PC-3 (cell line): Measurements from ENCODE around the gene MYLK. TPM values are rescaled to one million over a fixed set of nuclear protein-coding genes. Genes with fewer than 3 reads are reported as not detected.

Source experiments
- ATAC-seq: fragments of 200-7000 bp; cut with Tn5 transposase; 2 replicates; pipeline ENCODE4 v1.9.1; 2020; ENCODE audit warnings: mild to moderate bottlenecking, moderate library complexity
- Bru-seq: library from RNA; stranded (reverse); fragments of 400-500 nt; gene quantifications from one replicate; lab custom pipeline; 2021; lab: Mats Ljungman, UMichigan
- BruChase-seq, 2 experiments: library from RNA; stranded (reverse); fragments of 400-500 nt; gene quantifications; one replicate each; lab custom pipeline; 2021; lab: Mats Ljungman, UMichigan
- BruUV-seq: library from RNA; stranded (reverse); fragments of 400-500 nt; replicated peaks from 2 replicates; lab custom pipeline; 2021; lab: Mats Ljungman, UMichigan
- CTCF ChIA-PET: fragments of 300-600 bp; sonication (Branson Sonifier 250); formaldehyde crosslinking; loops from one replicate; lab custom pipeline; 2022; ENCODE audit warnings: antibody characterized with exemption; lab: Charles Lee
- POLR2A ChIA-PET: fragments of 300-600 bp; sonication (Branson Sonifier 250); formaldehyde crosslinking; loops from one replicate; lab custom pipeline; 2022; ENCODE audit warnings: antibody characterized with exemption; ENCODE audit not compliant: unreplicated experiment; lab: Charles Lee
- DNase-seq: peaks from one replicate; pipeline ENCODE4 v3.0.0-alpha.2; 2015
- H2AFZ ChIP-seq: fragments of 300-600 bp; sonication (generic); 2 replicates; pipeline ENCODE4 v1.6.0; 2016; ENCODE audit warnings: antibody characterized with exemption, low read length
- H3F3A ChIP-seq: fragments of 300-600 bp; sonication (generic); one replicate; pipeline ENCODE4 v1.6.0; 2017; ENCODE audit warnings: antibody characterized with exemption, low read length, control low read depth, mild to moderate bottlenecking; ENCODE audit not compliant: unreplicated experiment
- H3K27ac ChIP-seq: fragments of 300-600 bp; sonication (generic); 2 replicates; pipeline ENCODE4 v1.5.1; 2016; ENCODE audit warnings: mild to moderate bottlenecking, low read length
- H3K27me3 ChIP-seq: fragments of 300-600 bp; sonication (generic); 2 replicates; pipeline ENCODE4 v1.6.1; 2016; ENCODE audit warnings: low read length, mixed read lengths
- H3K36me3 ChIP-seq: fragments of 300-600 bp; sonication (generic); 2 replicates; pipeline ENCODE4 v1.6.1; 2016; ENCODE audit warnings: low read depth, mixed run types, low read length, mixed read lengths
- H3K4me1 ChIP-seq: fragments of 300-600 bp; sonication (generic); 2 replicates; pipeline ENCODE4 v1.5.1; 2016; ENCODE audit warnings: low read length; ENCODE audit not compliant: insufficient read depth
- H3K4me2 ChIP-seq: fragments of 300-600 bp; sonication (generic); 2 replicates; pipeline ENCODE4 v1.6.0; 2016; ENCODE audit warnings: low read length
- H3K4me3 ChIP-seq: fragments of 300-600 bp; sonication (generic); 2 replicates; pipeline ENCODE4 v1.5.1; 2016; ENCODE audit warnings: mild to moderate bottlenecking, low read length, mixed read lengths
- H3K79me2 ChIP-seq: fragments of 300-600 bp; sonication (generic); 2 replicates; pipeline ENCODE4 v1.6.1; 2017; ENCODE audit warnings: low read length, mixed read lengths
- H3K9ac ChIP-seq: fragments of 300-600 bp; sonication (generic); 2 replicates; pipeline ENCODE4 v1.6.0; 2016; ENCODE audit warnings: mild to moderate bottlenecking, low read length
- H3K9me2 ChIP-seq: fragments of 300-600 bp; sonication (generic); replicated peaks from 2 replicates; pipeline ENCODE4 v1.6.1; 2016; ENCODE audit warnings: mixed run types, low read length, mixed read lengths
- H3K9me3 ChIP-seq: fragments of 300-600 bp; sonication (generic); 2 replicates; pipeline ENCODE4 v1.6.1; 2016; ENCODE audit warnings: low read length, mixed read lengths
- H4K20me1 ChIP-seq: fragments of 300-600 bp; sonication (generic); 2 replicates; pipeline ENCODE4 v1.6.1; 2016; ENCODE audit warnings: low read length, mixed read lengths
- EZH2 ChIP-seq: fragments of 300-600 bp; sonication (generic); IDR thresholded peaks from one replicate; pipeline ENCODE4 v1.6.1; 2017; ENCODE audit warnings: antibody characterized with exemption, mild to moderate bottlenecking, low read length; ENCODE audit not compliant: unreplicated experiment
- EZH2phosphoT487 ChIP-seq: fragments of 300-600 bp; sonication (generic); IDR thresholded peaks from 2 replicates; pipeline ENCODE4 v1.6.1; 2018; ENCODE audit warnings: mild to moderate bottlenecking, antibody characterized with exemption, low read length, borderline replicate concordance
- intact Hi-C: fragments of 100-400 bp; cut with micrococcal nuclease; formaldehyde crosslinking; loops from 2 replicates; pipeline ENCODE4 v1.9.0; 2023
- long read RNA-seq: library from polyadenylated mRNA; unstranded; transcript quantifications from one replicate; pipeline ENCODE4 v2.0.0, GENCODE V29; 2021; ENCODE audit not compliant: unreplicated experiment
- total RNA-seq: library from RNA; depleted of rRNA; stranded (reverse); fragments of >200 nt; gene quantifications from 2 replicates; pipeline ENCODE4 v1.2.3, GENCODE V29; 2014; rRNA removed
- TF ChIP-seq, protein P1 (sequence below): fragments of 300-600 bp; sonication (generic); conservative IDR thresholded peaks from 2 replicates; pipeline ENCODE4 v1.5.1; 2017; ENCODE audit warnings: antibody characterized with exemption, low read depth, mild to moderate bottlenecking, low read length

The MYLK gene
- 6.9 and 8.7 TPM in 2 replicates for total RNA-seq
- Bru-seq, nascent RNA: percentile 35 among the genes with signal in this experiment
- percentile 33 among the genes with signal in this experiment for BruChase-seq, experiment 1, labeled RNA remaining after a 6-hour chase
- percentile 33 among the genes with signal in this experiment for BruChase-seq, experiment 2, labeled RNA remaining after a 2-hour chase
- long read RNA-seq, partial matches to known transcripts: 2 of 9 reads
- long read RNA-seq, other reads (novel, unspliced or antisense): 7 of 9 reads

- Histone ChIP-seq H3F3A (no peaks in the 10 kb centered on the region), H4K20me1 (no peaks in the 10 kb centered on the region), H3K27me3 (no peaks in the 10 kb centered on the region), H2AFZ (peak within 1 kb of the TSS; percentile 96), H3K27ac (no peak within 1 kb of the TSS), H3K4me3 (peak within 1 kb of the TSS; percentile 81), H3K36me3 (no peaks in the 10 kb centered on the region), H3K79me2 (no peaks in the 10 kb centered on the region), H3K9me2 (no peaks in the 10 kb centered on the region), H3K4me2 (peak within 1 kb of the TSS; percentile 94), H3K9ac (peak within 1 kb of the TSS; percentile 49; the same call in 1 of the 2 replicates), H3K9me3 (no peaks in the 10 kb centered on the region), H3K4me1 (peaks cover 8% of the 10 kb centered on the region)
- DNase-seq (peak; percentile 85), ATAC-seq (peak; percentile 92)
- no peak for TF ChIP-seq EZH2
- ChIA-PET CTCF (no interaction called here), POLR2A (no interaction called here)
- BruUV-seq: no TSS peak
- intact Hi-C loops: loop anchor here (5.0 kb wide), 2 partner anchors 127 to 152 kb away; no protein-coding TSS in a partner anchor
Measured at GRCh38 chr3:123884203-123884831, at the start of gene MYLK. TSS of gene MYLK (minus strand) at chr3:123884332. CDS start at chr3:123793841, 90,491 bp downstream.

DNA sequence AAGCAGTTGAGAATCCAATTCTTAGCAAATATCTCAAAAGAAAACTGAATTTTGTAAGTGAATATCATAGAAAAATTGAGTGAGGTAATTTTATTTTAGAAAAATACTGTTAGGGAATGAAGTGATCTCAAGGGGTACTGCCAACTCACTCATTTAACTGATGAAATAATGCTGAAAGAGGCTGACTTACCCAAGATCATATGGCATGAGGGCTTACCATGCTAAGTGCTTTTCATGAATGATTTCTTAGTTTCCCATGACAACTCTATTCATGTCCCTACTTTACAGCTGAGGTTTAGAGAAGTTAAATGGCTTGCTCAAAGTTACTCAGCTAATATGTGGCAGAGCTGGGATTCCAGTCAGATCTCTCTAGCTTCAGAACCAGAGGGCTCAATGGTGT is 46.3 kb upstream of the MYLK start:
- Histone ChIP-seq H3K27ac (no peak overlapping the region), H3K36me3 (peaks cover 24% of the 10 kb centered on the region; the same call in 1 of the 2 replicates), H3F3A (no peaks in the 10 kb centered on the region), H2AFZ (no peak overlapping the region), H3K9me2 (no peaks in the 10 kb centered on the region), H3K9ac (no peak overlapping the region), H4K20me1 (no peaks in the 10 kb centered on the region), H3K4me1 (no peaks in the 10 kb centered on the region), H3K27me3 (no peaks in the 10 kb centered on the region), H3K4me3 (no peak overlapping the region), H3K4me2 (no peak overlapping the region), H3K79me2 (no peaks in the 10 kb centered on the region), H3K9me3 (no peaks in the 10 kb centered on the region)
- no peak for DNase-seq
- intact Hi-C loops: no loop called here
- no peak for ATAC-seq
- ChIA-PET CTCF (interaction anchor here (1.0 kb wide), 1 partner anchor 11 kb away, joined by 4 read pairs; no protein-coding TSS in a partner anchor), POLR2A (no interaction called here)
- TF ChIP-seq, protein P1, sequence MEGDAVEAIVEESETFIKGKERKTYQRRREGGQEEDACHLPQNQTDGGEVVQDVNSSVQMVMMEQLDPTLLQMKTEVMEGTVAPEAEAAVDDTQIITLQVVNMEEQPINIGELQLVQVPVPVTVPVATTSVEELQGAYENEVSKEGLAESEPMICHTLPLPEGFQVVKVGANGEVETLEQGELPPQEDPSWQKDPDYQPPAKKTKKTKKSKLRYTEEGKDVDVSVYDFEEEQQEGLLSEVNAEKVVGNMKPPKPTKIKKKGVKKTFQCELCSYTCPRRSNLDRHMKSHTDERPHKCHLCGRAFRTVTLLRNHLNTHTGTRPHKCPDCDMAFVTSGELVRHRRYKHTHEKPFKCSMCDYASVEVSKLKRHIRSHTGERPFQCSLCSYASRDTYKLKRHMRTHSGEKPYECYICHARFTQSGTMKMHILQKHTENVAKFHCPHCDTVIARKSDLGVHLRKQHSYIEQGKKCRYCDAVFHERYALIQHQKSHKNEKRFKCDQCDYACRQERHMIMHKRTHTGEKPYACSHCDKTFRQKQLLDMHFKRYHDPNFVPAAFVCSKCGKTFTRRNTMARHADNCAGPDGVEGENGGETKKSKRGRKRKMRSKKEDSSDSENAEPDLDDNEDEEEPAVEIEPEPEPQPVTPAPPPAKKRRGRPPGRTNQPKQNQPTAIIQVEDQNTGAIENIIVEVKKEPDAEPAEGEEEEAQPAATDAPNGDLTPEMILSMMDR: no peak
- TF ChIP-seq EZH2 (no peak), EZH2phosphoT487 (no peak)
- BruUV-seq: no TSS peak

GRCh38 chr3:123929325-123929724 is 45.2 kb upstream of the MYLK start:
- Histone ChIP-seq H3K4me1 (no peaks in the 10 kb centered on the region), H3F3A (no peaks in the 10 kb centered on the region), H3K27ac (no peak overlapping the region), H4K20me1 (no peaks in the 10 kb centered on the region), H3K4me3 (no peak overlapping the region), H3K9ac (no peak overlapping the region), H3K27me3 (no peaks in the 10 kb centered on the region), H3K9me2 (no peaks in the 10 kb centered on the region), H3K79me2 (no peaks in the 10 kb centered on the region), H3K9me3 (no peaks in the 10 kb centered on the region), H3K36me3 (peaks cover 21% of the 10 kb centered on the region; the same call in 1 of the 2 replicates), H2AFZ (no peak overlapping the region), H3K4me2 (no peak overlapping the region)
- ChIA-PET CTCF (interaction anchor here (1.1 kb wide), 1 partner anchor 12 kb away, joined by 3 read pairs; no protein-coding TSS in a partner anchor), POLR2A (no interaction called here)
- ATAC-seq: no peak
- intact Hi-C loops: no loop called here
- DNase-seq: no peak
- TF ChIP-seq EZH2phosphoT487: no peak
- TF ChIP-seq EZH2: no peak
- TF ChIP-seq, protein P1: no peak
- no TSS peak for BruUV-seq
